GM23338 (cell line): ENCODE results near the gene KIF1A. TPM values are rescaled to one million over a fixed set of nuclear protein-coding genes. Genes with fewer than 3 reads are reported as not detected.

Source experiments
- ATAC-seq: fragments of 200-7000 bp; cut with Tn5 transposase; 3 replicates; pipeline ENCODE4 v1.9.1; 2020
- DNase-seq: peaks from one replicate; pipeline ENCODE4 v3.0.0-alpha.2; 2015; ENCODE audit warnings: low spot score
- H2AFZ ChIP-seq: fragments of 200-600 bp; sonication (generic); 2 replicates; pipeline ENCODE4 v1.8.0; 2016; ENCODE audit warnings: antibody characterized with exemption, mild to moderate bottlenecking, moderate library complexity
- H3F3A ChIP-seq: fragments of 200-600 bp; sonication (generic); replicated peaks from 2 replicates; pipeline ENCODE4 v1.8.0; 2017; ENCODE audit warnings: antibody characterized with exemption, mixed run types, low read depth
- H3K27ac ChIP-seq: fragments of 200-600 bp; sonication (generic); 2 replicates; pipeline ENCODE4 v1.6.1; 2016; ENCODE audit warnings: low read depth
- H3K27me3 ChIP-seq: fragments of 200-600 bp; sonication (generic); 2 replicates; pipeline ENCODE4 v1.8.0; 2016; ENCODE audit warnings: mild to moderate bottlenecking, mixed run types, moderate library complexity; ENCODE audit not compliant: insufficient read depth
- H3K36me3 ChIP-seq: fragments of 200-600 bp; sonication (generic); 2 replicates; pipeline ENCODE4 v1.8.0; 2016; ENCODE audit warnings: mild to moderate bottlenecking; ENCODE audit not compliant: insufficient read depth
- H3K4me1 ChIP-seq: fragments of 200-600 bp; sonication (generic); 2 replicates; pipeline ENCODE4 v1.8.0; 2016; ENCODE audit warnings: mild to moderate bottlenecking, moderate library complexity; ENCODE audit not compliant: insufficient read depth
- H3K4me2 ChIP-seq: fragments of 200-600 bp; sonication (generic); 2 replicates; pipeline ENCODE4 v1.7.1; 2017; ENCODE audit warnings: mixed run types
- H3K4me3 ChIP-seq: fragments of 200-600 bp; sonication (generic); 2 replicates; pipeline ENCODE4 v1.6.1; 2016; ENCODE audit warnings: mixed run types
- H3K79me2 ChIP-seq: fragments of 200-600 bp; sonication (generic); replicated peaks from 2 replicates; pipeline ENCODE4 v1.8.0; 2017; ENCODE audit warnings: mild to moderate bottlenecking; ENCODE audit not compliant: insufficient read depth
- H3K9me2 ChIP-seq: fragments of 200-600 bp; sonication (generic); 2 replicates; pipeline ENCODE4 v1.8.0; 2017; ENCODE audit not compliant: insufficient read depth
- H4K20me1 ChIP-seq: fragments of 200-600 bp; sonication (generic); replicated peaks from 2 replicates; pipeline ENCODE4 v1.8.0; 2017; ENCODE audit warnings: mild to moderate bottlenecking; ENCODE audit not compliant: insufficient read depth
- H3K27ac Mint-ChIP-seq: 2 replicates; pipeline ENCODE4 v1.8.0; 2020; ENCODE audit warnings: inconsistent platforms, mild to moderate bottlenecking, moderate library complexity, mixed read lengths
- H3K27me3 Mint-ChIP-seq: 3 replicates; pipeline ENCODE4 v1.8.0; 2022; ENCODE audit warnings: low read depth, mild to moderate bottlenecking, moderate library complexity, mixed read lengths, inconsistent platforms; ENCODE audit not compliant: insufficient read depth, poor library complexity
- H3K36me3 Mint-ChIP-seq: 3 replicates; pipeline ENCODE4 v1.8.0; 2021; ENCODE audit warnings: low read depth, mild to moderate bottlenecking, inconsistent platforms, moderate library complexity, mixed read lengths
- H3K4me1 Mint-ChIP-seq: 3 replicates; pipeline ENCODE4 v1.8.0; 2020; ENCODE audit warnings: mild to moderate bottlenecking, inconsistent platforms, mixed read lengths
- H3K4me3 Mint-ChIP-seq: 3 replicates; pipeline ENCODE4 v1.8.0; 2021; ENCODE audit warnings: moderate library complexity, mild to moderate bottlenecking, inconsistent platforms, mixed read lengths
- H3K9me3 Mint-ChIP-seq: 3 replicates; pipeline ENCODE4 v1.8.0; 2020; ENCODE audit warnings: moderate library complexity, mild to moderate bottlenecking, inconsistent platforms, mixed read lengths
- CREB1 ChIP-seq: fragments of 250-450 bp; sonication (Bioruptor Pico); IDR thresholded peaks from 2 replicates; pipeline ENCODE4 v1.5.0; 2020; ENCODE audit warnings: low read depth, mild to moderate bottlenecking, moderate library complexity
- EZH2 ChIP-seq: fragments of 200-600 bp; sonication (generic); IDR thresholded peaks from one replicate; pipeline ENCODE4 v1.8.0; 2017; ENCODE audit warnings: antibody characterized with exemption, mild to moderate bottlenecking, low read depth; ENCODE audit not compliant: unreplicated experiment
- EZH2phosphoT487 ChIP-seq: fragments of 200-600 bp; sonication (generic); IDR thresholded peaks from one replicate; pipeline ENCODE4 v1.8.1; 2018; ENCODE audit warnings: antibody characterized with exemption; ENCODE audit not compliant: unreplicated experiment
- JUNB ChIP-seq: IDR thresholded peaks from one replicate; pipeline ENCODE4 v1.6.1; 2016; ENCODE audit warnings: antibody characterized with exemption; ENCODE audit not compliant: unreplicated experiment
- NANOG ChIP-seq: IDR thresholded peaks from 2 replicates; pipeline ENCODE4 v1.6.1; 2016; ENCODE audit warnings: antibody characterized with exemption, borderline replicate concordance
- POLR2AphosphoS5 ChIP-seq: IDR thresholded peaks from 2 replicates; pipeline ENCODE4 v1.6.1; 2016; ENCODE audit warnings: antibody characterized with exemption, low read depth
- STAT1 ChIP-seq: IDR thresholded peaks from one replicate; pipeline ENCODE4 v1.6.1; 2016; ENCODE audit warnings: antibody characterized with exemption; ENCODE audit not compliant: unreplicated experiment
- ZNF114 ChIP-seq: fragments of 250-450 bp; sonication (Bioruptor Pico); IDR thresholded peaks from 2 replicates; pipeline ENCODE4 v1.5.0; 2020; ENCODE audit warnings: mild to moderate bottlenecking, moderate library complexity
- ZNF331 ChIP-seq: fragments of 250-450 bp; sonication (Bioruptor Pico); IDR thresholded peaks from 2 replicates; pipeline ENCODE4 v1.5.0; 2020; ENCODE audit warnings: low read depth, mild to moderate bottlenecking, moderate library complexity
- polyA plus RNA-seq: library from polyadenylated mRNA; unstranded; fragments of >200 nt; fragmentation: Nextera tagmentation; extraction: Ambion mirVana; gene quantifications from 2 replicates; pipeline ENCODE4 v1.2.1, GENCODE V29; 2016
- total RNA-seq: library from RNA; depleted of rRNA; stranded (reverse); fragments of >200 nt; shearing (Covaris generic); gene quantifications from 2 replicates; pipeline ENCODE4 v1.2.3, GENCODE V29; 2014
- TF ChIP-seq, protein P1 (sequence below), 2 experiments: fragments of 200-600 bp in 1 of 2; sonication (generic) in 1 of 2; conservative IDR thresholded peaks; 2 replicates each; pipeline versions ENCODE4 v1.5.1 to v1.6.1; 2016 to 2017; ENCODE audit warnings: antibody characterized with exemption in 2 of 2, low read depth in 2 of 2, mild to moderate bottlenecking in 2 of 2, moderate library complexity in 1 of 2
- TF ChIP-seq, protein P2 (sequence below): fragments of 250-450 bp; sonication (Bioruptor Pico); IDR thresholded peaks from 2 replicates; pipeline ENCODE4 v1.5.0; 2020; ENCODE audit warnings: mild to moderate bottlenecking, moderate library complexity
- TF ChIP-seq, protein P3 (sequence below): IDR thresholded peaks from one replicate; pipeline ENCODE4 v1.6.1; 2018; ENCODE audit warnings: antibody characterized with exemption; ENCODE audit not compliant: unreplicated experiment
- TF ChIP-seq, protein P4 (sequence below): IDR thresholded peaks from 2 replicates; pipeline ENCODE4 v1.6.1; 2016; ENCODE audit warnings: antibody characterized with exemption

KIF1A gene
- total and polyA plus RNA-seq, 2 experiments from 2014 or later = 169 to 214 TPM

DNA sequence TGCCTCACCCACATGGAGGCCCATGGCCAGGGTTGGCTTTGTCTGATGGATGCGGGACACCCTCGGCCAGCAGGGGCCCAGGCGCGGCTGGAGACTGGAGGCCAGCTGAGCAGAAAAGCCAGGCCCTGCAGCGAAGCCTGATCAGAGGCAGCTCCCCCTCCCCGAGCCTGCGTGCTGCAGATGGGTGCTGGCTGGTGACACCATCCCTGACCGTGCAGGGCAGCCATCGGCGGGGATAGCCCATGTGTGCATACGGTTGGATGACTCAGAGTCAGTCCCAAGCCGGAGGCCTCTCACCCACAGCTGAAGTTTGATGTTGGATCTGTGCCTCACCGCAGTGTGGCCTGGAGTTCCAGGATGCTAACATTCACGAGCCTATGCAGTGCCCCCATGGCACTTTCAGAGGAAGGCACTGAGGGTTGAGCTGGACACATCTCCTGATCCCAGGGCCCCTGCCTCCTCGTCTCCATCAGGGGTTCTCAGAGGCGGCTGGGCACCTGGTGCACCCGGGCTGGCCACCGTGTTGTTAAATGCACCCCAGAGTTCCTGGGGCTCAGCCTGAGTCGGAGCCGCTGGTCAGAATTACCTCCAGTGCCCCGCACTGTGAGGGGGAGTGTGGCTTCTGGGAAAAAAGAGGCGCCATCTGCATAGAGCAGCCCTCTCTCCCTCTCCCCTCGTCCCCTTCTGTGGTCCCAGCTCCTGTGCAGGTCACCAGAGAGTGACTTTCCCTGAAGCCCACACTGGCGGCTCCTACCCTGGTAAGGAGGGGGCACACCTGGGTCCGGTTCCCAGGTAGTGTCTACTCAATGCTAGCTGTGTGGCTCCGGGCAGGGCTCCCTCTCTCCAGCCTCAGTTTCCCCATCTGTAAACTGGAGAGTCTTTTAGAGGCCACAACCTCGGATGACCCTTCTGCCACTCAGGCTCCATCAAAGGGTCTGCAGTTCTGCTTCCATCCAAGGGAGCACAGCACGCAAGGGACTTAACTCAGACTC is 19.4 kb upstream of the KIF1A start:
- Histone ChIP-seq H3K36me3 (no peaks in the 10 kb centered on the region), H3K9me2 (no peaks in the 10 kb centered on the region), H2AFZ (no peak overlapping the region), H3K4me2 (no peak overlapping the region), H3K79me2 (no peaks in the 10 kb centered on the region), H3K27ac (no peak overlapping the region), H3K27me3 (no peaks in the 10 kb centered on the region), H3F3A (no peaks in the 10 kb centered on the region), H3K4me3 (no peak overlapping the region), H3K4me1 (peaks cover 10% of the 10 kb centered on the region), H4K20me1 (no peaks in the 10 kb centered on the region)
- no peak for ATAC-seq
- Mint-ChIP-seq H3K4me1 (peaks cover 16% of the 10 kb centered on the region), H3K27me3 (no peaks in the 10 kb centered on the region), H3K4me3 (no peak overlapping the region), H3K9me3 (peaks cover 6% of the 10 kb centered on the region; the same call in 2 of the 3 replicates), H3K36me3 (no peaks in the 10 kb centered on the region; the same call in 2 of the 3 replicates), H3K27ac (no peak overlapping the region; the same call in 1 of the 2 replicates)
- DNase-seq = no peak
- TF ChIP-seq, protein P1, sequence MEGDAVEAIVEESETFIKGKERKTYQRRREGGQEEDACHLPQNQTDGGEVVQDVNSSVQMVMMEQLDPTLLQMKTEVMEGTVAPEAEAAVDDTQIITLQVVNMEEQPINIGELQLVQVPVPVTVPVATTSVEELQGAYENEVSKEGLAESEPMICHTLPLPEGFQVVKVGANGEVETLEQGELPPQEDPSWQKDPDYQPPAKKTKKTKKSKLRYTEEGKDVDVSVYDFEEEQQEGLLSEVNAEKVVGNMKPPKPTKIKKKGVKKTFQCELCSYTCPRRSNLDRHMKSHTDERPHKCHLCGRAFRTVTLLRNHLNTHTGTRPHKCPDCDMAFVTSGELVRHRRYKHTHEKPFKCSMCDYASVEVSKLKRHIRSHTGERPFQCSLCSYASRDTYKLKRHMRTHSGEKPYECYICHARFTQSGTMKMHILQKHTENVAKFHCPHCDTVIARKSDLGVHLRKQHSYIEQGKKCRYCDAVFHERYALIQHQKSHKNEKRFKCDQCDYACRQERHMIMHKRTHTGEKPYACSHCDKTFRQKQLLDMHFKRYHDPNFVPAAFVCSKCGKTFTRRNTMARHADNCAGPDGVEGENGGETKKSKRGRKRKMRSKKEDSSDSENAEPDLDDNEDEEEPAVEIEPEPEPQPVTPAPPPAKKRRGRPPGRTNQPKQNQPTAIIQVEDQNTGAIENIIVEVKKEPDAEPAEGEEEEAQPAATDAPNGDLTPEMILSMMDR (conservative IDR thresholded peaks at IDR 0.05; ENCODE audit: low read depth in 2 of 2) = no peak
- TF ChIP-seq ZNF331 (CRISPR knock-in tag) = no peak
- TF ChIP-seq, protein P2, sequence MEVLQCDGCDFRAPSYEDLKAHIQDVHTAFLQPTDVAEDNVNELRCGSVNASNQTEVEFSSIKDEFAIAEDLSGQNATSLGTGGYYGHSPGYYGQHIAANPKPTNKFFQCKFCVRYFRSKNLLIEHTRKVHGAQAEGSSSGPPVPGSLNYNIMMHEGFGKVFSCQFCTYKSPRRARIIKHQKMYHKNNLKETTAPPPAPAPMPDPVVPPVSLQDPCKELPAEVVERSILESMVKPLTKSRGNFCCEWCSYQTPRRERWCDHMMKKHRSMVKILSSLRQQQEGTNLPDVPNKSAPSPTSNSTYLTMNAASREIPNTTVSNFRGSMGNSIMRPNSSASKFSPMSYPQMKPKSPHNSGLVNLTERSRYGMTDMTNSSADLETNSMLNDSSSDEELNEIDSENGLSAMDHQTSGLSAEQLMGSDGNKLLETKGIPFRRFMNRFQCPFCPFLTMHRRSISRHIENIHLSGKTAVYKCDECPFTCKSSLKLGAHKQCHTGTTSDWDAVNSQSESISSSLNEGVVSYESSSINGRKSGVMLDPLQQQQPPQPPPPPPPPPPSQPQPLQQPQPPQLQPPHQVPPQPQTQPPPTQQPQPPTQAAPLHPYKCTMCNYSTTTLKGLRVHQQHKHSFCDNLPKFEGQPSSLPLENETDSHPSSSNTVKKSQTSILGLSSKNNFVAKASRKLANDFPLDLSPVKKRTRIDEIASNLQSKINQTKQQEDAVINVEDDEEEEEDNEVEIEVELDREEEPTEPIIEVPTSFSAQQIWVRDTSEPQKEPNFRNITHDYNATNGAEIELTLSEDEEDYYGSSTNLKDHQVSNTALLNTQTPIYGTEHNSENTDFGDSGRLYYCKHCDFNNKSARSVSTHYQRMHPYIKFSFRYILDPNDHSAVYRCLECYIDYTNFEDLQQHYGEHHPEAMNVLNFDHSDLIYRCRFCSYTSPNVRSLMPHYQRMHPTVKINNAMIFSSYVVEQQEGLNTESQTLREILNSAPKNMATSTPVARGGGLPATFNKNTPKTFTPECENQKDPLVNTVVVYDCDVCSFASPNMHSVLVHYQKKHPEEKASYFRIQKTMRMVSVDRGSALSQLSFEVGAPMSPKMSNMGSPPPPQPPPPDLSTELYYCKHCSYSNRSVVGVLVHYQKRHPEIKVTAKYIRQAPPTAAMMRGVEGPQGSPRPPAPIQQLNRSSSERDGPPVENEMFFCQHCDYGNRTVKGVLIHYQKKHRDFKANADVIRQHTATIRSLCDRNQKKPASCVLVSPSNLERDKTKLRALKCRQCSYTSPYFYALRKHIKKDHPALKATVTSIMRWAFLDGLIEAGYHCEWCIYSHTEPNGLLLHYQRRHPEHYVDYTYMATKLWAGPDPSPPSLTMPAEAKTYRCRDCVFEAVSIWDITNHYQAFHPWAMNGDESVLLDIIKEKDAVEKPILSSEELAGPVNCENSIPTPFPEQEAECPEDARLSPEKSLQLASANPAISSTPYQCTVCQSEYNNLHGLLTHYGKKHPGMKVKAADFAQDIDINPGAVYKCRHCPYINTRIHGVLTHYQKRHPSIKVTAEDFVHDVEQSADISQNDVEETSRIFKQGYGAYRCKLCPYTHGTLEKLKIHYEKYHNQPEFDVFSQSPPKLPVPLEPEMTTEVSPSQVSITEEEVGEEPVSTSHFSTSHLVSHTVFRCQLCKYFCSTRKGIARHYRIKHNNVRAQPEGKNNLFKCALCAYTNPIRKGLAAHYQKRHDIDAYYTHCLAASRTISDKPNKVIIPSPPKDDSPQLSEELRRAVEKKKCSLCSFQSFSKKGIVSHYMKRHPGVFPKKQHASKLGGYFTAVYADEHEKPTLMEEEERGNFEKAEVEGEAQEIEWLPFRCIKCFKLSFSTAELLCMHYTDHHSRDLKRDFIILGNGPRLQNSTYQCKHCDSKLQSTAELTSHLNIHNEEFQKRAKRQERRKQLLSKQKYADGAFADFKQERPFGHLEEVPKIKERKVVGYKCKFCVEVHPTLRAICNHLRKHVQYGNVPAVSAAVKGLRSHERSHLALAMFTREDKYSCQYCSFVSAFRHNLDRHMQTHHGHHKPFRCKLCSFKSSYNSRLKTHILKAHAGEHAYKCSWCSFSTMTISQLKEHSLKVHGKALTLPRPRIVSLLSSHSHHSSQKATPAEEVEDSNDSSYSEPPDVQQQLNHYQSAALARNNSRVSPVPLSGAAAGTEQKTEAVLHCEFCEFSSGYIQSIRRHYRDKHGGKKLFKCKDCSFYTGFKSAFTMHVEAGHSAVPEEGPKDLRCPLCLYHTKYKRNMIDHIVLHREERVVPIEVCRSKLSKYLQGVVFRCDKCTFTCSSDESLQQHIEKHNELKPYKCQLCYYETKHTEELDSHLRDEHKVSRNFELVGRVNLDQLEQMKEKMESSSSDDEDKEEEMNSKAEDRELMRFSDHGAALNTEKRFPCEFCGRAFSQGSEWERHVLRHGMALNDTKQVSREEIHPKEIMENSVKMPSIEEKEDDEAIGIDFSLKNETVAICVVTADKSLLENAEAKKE (CRISPR knock-in tag) = no peak
- TF ChIP-seq, protein P3, sequence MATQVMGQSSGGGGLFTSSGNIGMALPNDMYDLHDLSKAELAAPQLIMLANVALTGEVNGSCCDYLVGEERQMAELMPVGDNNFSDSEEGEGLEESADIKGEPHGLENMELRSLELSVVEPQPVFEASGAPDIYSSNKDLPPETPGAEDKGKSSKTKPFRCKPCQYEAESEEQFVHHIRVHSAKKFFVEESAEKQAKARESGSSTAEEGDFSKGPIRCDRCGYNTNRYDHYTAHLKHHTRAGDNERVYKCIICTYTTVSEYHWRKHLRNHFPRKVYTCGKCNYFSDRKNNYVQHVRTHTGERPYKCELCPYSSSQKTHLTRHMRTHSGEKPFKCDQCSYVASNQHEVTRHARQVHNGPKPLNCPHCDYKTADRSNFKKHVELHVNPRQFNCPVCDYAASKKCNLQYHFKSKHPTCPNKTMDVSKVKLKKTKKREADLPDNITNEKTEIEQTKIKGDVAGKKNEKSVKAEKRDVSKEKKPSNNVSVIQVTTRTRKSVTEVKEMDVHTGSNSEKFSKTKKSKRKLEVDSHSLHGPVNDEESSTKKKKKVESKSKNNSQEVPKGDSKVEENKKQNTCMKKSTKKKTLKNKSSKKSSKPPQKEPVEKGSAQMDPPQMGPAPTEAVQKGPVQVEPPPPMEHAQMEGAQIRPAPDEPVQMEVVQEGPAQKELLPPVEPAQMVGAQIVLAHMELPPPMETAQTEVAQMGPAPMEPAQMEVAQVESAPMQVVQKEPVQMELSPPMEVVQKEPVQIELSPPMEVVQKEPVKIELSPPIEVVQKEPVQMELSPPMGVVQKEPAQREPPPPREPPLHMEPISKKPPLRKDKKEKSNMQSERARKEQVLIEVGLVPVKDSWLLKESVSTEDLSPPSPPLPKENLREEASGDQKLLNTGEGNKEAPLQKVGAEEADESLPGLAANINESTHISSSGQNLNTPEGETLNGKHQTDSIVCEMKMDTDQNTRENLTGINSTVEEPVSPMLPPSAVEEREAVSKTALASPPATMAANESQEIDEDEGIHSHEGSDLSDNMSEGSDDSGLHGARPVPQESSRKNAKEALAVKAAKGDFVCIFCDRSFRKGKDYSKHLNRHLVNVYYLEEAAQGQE = no peak
- TF ChIP-seq, protein P4, sequence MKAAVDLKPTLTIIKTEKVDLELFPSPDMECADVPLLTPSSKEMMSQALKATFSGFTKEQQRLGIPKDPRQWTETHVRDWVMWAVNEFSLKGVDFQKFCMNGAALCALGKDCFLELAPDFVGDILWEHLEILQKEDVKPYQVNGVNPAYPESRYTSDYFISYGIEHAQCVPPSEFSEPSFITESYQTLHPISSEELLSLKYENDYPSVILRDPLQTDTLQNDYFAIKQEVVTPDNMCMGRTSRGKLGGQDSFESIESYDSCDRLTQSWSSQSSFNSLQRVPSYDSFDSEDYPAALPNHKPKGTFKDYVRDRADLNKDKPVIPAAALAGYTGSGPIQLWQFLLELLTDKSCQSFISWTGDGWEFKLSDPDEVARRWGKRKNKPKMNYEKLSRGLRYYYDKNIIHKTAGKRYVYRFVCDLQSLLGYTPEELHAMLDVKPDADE = no peak
- no peak for TF ChIP-seq EZH2
- TF ChIP-seq JUNB = no peak
- no peak for TF ChIP-seq CREB1 (CRISPR knock-in tag)
- TF ChIP-seq EZH2phosphoT487 = no peak
- no peak for TF ChIP-seq ZNF114 (CRISPR knock-in tag)
- TF ChIP-seq NANOG = no peak
- no peak for TF ChIP-seq POLR2AphosphoS5
- no peak for TF ChIP-seq STAT1
